Hematopoietic multipotent progenitor cell treated with erythropoietin and hydrocortisone succinate and interleukin-3 and kit ligand, for 17 days (in vitro differentiated cells): ENCODE results near the gene PYDC2.

Experiments
- DNase-seq: peaks from one replicate; pipeline ENCODE4 v3.0.0-alpha.2; 2015; ENCODE audit warnings: low spot score

PYDC2 gene

DNA sequence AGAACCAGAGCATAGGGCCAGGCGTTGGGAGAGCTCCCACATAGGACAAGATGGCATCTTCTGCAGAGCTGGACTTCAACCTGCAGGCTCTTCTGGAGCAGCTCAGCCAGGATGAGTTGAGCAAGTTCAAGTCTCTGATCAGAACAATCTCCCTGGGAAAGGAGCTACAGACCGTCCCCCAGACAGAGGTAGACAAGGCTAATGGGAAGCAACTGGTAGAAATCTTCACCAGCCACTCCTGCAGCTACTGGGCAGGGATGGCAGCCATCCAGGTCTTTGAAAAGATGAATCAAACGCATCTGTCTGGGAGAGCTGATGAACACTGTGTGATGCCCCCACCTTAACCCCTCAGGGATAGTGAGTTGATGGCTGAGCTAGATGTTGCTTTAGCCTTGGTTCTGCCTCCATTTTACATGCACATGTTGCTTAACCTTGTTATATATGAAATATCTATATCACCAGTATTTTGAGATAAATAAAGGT, at the start of gene PYDC2:
TSS of gene PYDC2 (plus strand) at position 51 of the 483 bp plus-strand sequence. CDS start at position 51, 0 bp downstream.
- no peak for DNase-seq

DNA sequence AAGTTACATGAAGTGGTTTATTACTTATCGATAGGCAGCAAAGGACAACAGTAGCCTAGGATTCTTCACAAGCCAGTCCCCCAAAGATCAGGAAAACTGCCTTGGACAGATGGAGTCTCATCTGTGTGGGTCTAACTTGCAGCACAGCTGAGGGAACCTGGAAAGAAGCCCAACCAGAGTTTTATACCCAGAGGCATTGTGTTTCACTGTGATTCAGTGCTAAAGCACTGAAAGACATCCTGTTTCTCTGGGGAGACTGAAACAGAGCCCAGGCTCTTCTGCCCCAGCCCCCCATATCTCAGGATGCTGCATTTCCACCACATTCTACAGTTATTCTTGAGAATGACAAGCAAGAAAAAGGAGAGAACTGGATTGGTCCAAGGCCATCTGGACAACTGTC, 48.2 kb upstream of the PYDC2 start:
- DNase-seq, result no peak

DNA sequence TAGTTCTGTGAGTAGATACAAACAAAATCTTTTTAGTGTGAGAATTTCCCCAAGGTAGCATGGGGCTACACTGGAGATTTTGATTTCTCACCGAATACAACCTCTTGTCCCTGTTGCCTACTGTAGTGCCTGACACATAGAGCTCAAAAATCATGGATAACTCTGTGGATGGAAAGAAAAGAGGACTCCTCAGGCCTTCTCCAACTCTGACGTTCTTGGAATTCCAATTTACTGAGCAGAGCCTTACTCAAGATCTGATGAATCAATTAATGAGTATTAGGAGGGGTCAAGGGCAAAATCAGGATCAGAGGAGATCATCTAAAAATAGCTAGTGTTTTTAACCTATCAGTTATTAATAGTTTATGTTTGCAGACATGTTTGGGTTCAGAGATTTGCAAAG, 46.7 kb upstream of the PYDC2 start:
- no peak for DNase-seq

DNA sequence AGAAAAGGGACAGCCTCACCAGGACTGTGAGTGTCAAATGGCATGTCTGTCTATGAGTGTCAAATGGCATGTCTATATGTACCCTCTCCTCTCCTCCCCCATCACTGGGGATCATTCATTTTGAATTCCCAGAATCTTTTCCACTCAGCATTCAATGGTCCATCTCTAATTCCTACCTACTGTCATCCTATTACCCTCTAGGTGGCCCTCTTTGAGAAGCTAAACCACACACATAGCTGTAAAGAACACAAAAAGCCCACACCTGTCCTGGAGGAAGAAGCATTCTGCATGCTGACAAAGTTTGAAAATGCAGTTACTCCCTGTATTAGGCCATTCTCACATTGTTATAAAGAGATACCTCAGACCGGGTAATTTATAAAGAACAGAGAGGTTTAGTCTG, 46.2 kb upstream of the PYDC2 start:
- DNase-seq, result no peak

DNA sequence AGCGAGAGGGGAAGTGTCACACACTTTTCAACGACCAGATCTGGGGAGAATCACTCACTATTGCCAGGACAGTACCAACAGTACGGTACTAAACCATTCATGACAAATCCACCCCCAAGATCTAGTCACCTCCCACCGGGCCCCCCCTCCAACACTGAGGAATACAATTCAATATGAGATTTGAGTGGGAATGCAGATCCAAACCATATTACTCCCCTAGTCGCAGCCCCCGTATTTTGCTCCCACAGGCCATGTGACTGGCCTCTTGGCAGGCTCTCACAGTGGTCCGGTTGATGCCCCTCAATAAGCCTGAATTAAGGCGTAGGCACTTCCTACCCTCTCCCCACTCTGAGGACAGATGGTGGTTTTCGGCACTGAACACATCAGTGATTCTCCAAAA, 45.4 kb upstream of the PYDC2 start:
- DNase-seq, result no peak

DNA sequence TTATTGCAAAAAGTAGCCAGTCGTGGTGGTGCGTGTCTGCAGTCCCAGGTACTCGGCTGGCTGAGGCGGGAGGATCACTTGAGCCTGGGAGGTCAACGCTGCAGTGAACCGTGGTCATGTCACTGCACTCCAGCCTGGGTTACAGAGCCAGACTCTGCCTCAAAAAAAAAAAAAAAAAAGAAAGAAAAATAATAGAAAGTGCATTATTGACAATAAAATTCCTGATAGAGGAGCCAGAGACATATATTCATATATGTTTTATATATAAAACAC, 43.6 kb upstream of the PYDC2 start:
- DNase-seq, result no peak

DNA sequence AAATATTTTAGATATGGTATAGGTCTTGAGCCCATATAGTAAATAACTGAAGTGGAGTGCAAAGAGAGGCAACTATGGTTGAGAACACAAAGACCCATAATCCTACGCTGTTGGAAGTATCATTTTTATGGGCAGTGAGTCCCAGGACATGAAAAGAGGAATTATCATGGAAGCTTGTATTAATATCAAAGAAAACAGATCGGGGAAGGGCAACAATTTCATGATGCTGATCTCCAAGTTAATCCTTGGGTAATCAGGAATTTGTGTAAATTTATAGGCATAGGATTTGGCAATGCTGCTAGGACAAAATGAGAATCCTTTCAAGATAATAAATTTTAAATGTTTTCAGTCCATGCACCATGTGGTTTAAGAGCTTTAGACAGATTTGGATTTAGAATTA, 40.2 kb upstream of the PYDC2 start:
- DNase-seq, result no peak

DNA sequence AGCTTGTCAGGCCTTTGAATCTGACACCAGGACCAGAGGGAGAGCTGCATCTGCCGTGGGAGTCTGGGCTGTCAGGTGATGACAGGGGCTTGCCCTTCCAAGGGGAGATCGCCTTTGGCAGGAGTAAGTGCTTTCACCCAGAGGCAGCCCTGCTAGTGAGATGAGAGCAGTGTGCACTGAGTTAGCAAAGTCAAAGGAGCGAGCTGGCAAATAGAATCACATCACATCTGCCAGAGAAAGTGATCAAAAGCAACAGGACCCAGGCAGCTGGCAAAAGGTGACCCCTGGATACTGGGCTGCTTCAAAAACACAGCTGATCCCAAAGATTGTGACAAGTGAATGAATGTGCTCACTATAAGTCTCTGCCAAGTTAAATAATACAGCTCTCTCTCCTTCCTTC, 36.1 kb upstream of the PYDC2 start:
- DNase-seq, result no peak

DNA sequence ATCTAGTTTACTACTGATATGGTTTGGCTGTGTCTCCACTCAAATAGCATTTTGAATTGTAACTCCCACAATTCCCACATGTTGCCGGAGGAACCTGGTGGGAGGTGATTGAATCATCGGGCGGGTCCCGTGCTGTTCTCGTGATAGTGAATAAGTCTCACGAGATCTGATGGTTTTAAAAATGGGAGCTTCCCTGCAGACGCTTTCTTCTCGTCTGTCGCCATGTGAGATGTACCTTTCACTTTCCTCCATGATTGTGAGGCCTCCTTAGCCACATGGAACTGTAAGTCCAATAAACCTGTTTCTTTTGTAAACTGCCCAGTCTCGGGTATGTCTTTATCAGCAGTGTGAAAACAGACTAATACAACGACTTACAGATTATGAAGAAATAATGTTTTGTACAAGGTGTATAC, 35.6 kb upstream of the PYDC2 start:
- no peak for DNase-seq

DNA sequence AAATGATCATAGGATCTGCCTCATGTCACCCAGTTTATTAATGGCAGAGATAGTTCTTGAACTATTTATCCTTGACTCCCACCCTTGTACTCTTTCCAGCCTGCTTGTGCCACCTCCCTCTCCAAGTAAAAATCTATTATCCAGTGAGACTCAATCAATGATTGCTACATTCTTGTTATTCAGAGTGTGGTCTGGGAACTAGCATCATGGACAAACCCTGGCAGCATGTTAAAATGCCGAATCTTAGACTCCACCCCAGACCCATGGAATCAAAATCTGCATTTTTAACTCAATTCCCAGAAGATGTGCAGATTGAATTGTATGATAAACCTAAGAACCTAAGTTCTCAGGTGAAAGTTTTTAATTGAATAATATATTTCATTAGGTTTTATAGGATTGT, 34.7 kb upstream of the PYDC2 start:
- no peak for DNase-seq

DNA sequence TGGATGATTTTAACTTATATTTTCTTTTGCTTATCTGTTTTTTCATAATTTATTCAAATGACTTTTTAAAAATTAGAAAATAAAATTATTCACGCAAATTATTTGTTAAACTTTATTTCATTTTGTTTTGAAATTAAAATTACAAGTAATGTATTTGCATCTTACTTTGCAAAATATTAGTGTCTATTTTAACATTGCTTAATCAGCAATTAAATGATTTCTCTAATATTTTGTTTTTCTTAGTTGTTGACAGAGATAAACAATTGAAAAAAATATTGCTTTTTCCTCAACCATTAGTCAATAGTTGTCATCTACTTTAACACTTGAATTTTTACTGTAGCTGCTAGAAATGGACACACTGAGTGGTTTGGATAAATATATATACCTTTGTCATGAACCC, 32.8 kb upstream of the PYDC2 start:
- no peak for DNase-seq

DNA sequence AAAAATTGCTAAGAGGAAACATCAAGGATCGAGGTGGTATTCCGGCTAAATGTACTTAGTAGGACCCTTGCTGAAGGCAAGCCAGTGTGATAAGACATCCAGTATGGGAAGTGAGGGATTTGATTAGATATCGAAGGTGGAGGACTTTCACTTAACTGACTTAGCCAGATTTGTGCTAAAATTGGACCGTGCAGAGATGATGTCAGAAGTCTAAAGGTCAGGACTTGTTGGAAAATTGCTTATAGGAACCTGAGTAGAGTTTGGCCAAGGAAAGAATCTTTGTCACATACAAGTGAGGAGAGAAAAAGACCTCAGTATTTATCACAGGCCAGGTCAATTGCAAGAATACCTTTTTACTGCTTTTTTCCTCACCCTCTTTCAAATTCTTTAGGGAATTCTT, 30.9 kb upstream of the PYDC2 start:
- DNase-seq, result no peak

DNA sequence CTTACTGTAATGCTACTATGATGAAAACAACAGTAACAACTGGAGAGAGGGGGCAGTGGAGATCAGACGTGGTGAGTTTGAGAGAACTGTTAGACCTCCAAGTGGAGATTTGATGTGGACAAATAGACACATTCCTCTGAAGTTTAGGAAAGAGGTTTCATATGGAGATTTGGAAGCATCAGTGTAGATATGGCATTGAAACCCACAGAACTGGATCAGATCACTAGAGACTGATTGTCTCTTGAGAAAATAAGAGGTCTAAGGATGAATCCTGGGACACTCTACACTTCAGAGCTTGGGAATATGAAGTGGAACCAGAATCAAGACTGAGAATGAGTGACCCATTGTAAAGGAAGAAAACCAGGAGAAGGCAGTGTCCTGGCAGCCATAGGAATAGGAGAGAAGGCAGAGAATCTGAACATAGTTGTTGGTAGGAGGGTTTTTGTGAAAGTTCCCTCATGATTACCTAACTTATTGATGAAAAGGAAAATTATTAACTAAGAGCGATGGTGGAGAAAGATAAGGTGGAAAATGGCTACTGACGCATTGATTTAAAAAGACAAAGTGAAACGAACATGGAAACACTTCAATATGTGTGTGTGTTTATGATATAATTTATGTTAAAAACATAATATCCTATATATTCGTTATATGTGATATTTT, 29.7 kb upstream of the PYDC2 start:
- no peak for DNase-seq

DNA sequence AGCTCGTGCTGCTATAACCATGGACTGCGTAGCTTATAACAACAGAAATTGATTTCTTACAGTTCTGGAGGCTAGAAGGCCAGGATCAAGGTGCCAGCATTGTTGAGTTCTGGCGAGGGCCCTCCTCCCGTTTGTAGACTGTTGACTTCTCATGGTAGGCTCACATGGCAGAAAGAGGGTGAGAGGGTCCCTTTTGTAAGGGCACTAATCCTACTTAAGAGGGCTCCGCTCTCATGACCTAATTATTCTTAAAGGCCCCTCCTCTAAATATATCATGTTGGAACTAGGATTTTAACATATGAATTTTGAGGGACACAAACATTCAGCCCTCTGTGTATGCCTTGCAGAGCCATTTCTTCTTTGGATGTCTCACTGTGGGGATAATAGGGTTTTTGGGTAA, 28.8 kb upstream of the PYDC2 start:
- no peak for DNase-seq

DNA sequence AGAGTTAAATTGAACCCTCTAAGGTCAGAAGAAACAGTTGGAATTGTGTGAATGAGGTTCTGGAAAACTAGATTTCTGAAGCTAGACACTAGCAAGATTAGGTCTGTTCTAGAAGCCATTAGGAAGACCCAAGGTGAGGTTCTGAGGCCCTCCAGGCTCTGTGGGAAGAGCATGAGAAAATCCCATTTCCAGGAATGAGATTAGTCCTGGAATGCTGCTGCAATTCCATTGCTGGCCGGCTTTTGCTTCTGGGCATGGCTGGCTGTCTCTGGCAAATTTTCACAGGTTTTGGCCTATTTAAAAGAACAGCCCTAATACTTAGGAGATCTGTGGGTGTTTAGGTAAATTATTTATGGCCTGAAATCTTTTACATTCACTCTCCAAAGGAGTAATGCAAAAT, 26.9 kb upstream of the PYDC2 start:
- DNase-seq, result no peak

DNA sequence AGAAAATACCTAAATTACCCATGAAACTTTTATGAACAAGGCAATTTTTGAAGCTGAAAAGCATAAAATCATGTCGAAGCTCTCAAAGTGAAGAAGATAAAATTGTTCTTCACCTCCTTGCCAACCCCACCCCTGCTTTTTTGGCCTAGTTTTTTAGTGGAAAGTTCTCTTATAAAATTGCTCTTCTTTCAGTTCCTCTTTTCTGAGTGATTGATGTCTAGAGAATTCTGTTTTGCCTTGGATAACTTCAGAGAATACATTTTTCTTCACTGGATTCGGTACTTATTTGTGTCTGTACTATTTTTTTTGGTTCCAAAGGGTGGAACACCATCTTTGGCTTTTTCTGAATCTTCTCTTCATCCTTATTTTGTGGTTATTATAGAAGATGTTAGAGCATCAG, 25.0 kb upstream of the PYDC2 start:
- no peak for DNase-seq

DNA sequence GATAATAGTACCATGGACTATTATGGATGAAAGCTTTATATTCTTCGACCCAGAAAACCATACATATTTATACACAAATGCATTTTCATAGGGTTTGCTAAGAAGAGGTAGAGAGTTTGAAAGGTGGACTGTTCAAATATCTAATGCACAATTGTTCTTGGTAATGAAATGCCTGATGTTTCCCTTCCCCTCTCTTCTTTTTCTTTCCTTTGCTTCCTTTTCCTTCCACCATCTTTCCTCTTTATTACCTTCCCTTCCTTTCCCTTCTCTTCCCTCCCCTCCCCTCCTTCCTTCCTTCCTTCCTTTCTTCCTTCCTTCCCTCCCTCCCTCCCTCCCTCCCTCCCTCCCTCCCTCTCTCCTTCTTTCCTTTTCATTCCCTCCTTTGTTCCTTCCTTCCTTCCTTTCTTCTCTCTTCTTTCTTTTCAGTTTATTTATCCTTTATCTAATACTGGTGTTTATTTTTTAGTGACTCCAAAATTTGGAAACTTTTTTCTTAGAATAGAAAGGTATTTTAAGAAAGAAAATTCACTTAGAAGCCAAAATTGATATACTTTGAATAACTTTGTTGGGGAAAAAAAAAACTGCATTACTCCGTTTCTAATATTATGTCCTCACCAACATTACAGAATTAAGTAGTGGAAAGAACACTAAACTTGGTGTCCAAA, 22.7 kb upstream of the PYDC2 start:
- DNase-seq, result no peak

DNA sequence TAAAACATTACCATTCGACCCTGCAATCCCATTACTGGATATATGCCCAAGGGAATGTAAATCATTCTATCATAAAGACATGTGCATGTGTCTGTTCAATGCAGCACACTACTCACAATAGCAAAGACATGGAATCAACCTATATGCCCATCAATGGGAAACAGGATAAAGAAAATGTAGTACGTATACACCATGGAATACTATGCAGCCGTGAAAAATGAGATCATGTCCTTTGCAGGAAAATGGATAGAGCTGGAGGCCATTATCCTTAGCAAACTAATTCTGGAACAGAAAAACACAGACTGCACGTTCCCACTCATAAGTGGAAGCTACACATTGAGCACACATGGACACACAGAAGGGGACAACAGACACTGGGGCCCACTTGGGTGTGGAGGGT, 20.4 kb upstream of the PYDC2 start:
- DNase-seq, result no peak

DNA sequence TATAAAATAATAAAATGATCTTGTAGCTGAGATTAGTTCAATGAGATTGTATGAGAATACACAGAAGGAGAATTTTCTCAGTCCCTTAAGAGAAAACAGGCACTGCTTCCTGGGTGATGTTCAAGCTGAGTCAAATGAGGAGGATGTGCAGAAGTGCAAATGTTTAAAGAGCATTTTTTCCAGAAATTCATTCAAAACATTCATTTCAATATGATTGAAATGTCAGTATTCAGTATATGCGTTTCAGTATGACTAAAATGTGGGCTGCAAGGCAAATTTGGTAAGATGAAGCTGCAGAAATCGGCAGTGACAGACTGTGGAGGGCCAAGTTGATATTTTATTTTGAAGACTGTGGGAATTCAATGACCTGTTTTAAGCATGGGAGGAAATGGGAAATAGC, 19.3 kb upstream of the PYDC2 start:
- no peak for DNase-seq

DNA sequence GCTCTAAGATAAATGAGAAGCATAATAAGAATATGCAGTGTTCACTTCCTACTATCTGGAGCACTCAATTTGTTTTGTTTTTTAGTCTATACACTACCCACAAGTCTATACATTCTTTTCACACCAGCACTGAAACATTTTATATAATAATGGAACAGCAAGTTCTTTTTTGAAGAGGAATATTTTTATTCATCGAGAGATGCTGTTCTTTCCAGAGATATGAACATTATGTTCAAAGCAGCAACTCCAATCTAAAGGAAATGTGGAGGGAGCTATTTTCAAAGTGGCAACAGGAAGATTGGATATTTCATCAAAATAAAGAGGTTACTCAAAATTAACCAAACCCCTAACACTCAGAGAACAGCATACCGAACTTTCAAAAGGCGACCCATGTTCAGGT, 16.4 kb upstream of the PYDC2 start:
- DNase-seq, result no peak

DNA sequence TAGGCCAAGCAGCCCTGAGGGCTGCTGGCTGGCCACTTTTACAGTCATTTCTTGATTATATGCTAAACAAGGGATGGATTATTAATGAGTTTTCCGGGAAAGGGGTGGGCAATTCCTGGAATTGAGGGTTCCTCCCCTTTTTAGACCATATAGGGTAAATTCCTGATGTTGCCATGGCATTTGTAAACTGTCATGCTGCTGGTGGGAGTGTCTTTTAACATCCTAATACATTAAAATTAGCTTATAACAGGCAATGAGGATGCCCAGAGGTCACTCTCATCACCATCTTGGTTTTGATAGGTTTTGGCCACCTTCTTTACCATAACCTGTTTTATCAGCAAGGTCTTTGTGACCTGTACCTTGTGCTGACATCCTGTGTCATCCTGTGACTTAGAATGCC, 11.7 kb upstream of the PYDC2 start:
- DNase-seq, result no peak

DNA sequence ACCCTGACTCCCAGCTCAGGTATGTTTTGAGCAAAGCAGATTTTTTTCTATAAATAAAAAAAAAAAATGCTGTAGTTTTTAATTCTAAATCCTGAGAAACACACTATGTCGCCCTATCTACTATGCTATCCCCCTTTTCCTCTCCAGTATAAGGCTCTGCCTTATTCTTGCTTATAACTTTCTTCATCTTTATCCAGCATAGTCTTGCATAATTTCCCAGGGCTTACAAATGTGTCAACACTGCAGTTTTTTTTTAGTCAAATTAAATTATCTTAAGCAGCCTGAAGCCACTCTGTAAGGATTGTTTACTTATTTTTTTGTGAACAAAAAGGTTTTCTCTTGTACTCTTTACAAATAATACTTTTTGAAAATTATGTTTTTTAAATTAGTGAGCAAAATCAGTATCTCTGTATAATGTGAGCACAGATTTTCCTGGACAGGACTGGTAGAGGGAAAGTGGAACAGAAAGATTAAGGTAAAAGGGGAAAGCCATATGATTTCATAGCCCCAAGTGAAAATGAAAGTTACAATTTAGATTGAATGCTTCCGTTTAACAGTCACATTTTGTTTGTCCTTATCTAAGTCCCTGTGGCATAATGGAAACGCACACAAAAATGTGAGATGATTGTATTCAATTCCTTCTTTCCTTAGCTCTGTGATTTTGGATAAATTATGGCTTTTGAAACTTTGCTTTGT, 5.6 kb upstream of the PYDC2 start:
- no peak for DNase-seq

DNA sequence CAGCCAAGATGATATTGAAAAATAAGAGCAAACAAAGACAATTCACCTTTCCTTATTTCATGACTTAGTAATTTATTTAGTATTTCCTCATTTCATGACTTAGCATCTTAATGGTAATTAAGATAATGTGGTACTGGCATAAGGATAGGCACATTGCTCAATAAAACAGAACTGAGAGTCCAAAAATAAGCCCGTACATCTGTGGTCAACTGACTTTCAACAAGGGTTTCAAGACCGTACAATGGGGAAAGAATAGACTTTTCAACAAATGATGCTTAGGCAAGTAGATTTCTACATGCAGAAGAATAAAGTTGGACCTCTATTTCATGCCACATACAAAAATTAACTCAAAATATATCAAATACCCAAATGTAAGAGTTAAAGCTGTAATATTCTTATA, 603 bp upstream of the PYDC2 start:
- DNase-seq, result no peak

DNA sequence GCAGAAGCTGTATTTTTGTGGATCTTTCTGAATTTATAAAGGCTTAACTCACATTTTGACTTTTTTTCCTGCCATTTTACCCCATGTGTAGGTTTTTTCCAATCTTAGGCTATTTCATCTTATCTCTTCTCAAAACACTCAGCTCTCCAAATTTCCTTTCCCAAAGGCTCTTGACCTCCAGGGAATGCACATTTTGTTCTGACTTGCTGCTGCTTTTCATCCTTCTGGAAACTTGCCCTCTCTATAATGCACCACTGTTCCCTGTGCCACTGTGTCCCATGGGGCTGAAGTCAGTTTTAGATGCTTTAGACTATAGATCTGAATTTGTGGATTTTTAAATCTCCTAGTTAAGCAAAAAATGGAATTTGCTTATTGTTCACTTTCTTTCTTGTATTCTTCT, 9.1 kb downstream of the PYDC2 start:
- no peak for DNase-seq
